ENCODE results near the gene SLC32A1. TPM values are rescaled to one million over a fixed set of nuclear protein-coding genes. Genes with fewer than 3 reads are reported as not detected.

SLC32A1 gene
- total RNA-seq, 1 experiment from 2014 or later, result 0.09 TPM

DNA sequence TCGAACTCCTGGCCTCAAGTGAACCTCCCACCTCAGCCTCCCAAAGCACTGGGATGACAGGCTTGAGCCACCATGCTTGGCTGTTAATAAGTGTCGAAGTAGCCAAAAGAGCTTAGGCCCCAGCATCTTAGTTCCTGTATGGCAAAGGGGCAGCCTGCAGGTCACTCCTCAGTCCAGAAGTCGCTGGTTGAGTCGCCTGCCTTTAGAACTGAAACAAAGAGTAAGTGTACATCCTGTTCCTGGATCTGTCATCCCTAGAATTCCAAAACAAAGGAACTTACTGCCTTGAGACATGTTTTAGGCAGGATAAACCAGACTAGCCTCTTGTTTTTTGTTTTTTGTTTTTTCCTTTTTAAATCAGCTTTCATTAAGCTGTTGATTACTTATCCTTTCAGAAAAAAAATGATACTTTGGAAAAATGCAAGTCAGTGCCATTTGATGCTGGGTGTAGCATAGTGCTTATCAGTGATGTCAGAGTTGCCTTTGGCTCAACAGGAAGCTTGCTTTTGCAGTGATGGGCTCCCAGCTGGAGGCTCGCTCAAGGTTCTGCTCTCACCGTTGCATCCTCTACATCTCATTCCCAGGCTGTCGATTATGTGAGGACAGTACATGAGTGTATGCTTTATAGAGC is 33.0 kb downstream of the SLC32A1 start:
- CTCF ChIA-PET, result interaction anchor here (0.5 to 1.1 kb wide), 2 partner anchors 33 to 63 kb away, joined by 3 read pairs; no protein-coding TSS in a partner anchor

DNA sequence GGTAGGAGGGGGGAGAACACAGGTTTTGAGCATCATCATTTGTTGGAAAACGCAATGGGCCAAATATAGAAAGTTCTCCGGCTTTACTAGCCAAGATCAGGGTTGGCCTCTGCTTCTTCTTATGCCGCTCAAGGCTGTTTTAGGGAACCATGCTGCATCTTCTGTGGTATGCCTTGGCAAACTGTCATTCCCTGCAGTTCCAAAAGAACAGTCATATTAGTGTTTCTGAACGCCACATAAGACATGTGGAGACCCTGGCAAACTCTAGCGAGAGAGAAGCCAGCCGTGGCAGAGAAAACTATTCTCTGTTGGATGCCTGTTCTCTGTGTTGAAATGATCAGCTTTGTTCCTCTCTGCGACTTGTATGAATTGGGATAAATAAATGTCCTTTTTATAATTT is 34.8 kb downstream of the SLC32A1 start:
- no peaks in the 10 kb centered on the region for H3K9me3 Mint-ChIP-seq

More for the DNA sequence above, 33.0 kb downstream of the SLC32A1 start:
- no peak overlapping the region for H3K4me3 Mint-ChIP-seq
- DNase-seq (ENCODE audit: low spot score) (no peak), ATAC-seq (no peak)
- H3K36me3 Mint-ChIP-seq, result peaks cover 67% of the 10 kb centered on the region
- H3K27ac Mint-ChIP-seq, result no peak overlapping the region
- no peaks in the 10 kb centered on the region for H3K27me3 Mint-ChIP-seq (ENCODE audit: low read depth)
- no peaks in the 10 kb centered on the region for H3K4me1 Mint-ChIP-seq
- no peak for TF ChIP-seq SMAD4 (CRISPR knock-in tag; IDR thresholded peaks at IDR 0.05)
- TF ChIP-seq, protein P1, sequence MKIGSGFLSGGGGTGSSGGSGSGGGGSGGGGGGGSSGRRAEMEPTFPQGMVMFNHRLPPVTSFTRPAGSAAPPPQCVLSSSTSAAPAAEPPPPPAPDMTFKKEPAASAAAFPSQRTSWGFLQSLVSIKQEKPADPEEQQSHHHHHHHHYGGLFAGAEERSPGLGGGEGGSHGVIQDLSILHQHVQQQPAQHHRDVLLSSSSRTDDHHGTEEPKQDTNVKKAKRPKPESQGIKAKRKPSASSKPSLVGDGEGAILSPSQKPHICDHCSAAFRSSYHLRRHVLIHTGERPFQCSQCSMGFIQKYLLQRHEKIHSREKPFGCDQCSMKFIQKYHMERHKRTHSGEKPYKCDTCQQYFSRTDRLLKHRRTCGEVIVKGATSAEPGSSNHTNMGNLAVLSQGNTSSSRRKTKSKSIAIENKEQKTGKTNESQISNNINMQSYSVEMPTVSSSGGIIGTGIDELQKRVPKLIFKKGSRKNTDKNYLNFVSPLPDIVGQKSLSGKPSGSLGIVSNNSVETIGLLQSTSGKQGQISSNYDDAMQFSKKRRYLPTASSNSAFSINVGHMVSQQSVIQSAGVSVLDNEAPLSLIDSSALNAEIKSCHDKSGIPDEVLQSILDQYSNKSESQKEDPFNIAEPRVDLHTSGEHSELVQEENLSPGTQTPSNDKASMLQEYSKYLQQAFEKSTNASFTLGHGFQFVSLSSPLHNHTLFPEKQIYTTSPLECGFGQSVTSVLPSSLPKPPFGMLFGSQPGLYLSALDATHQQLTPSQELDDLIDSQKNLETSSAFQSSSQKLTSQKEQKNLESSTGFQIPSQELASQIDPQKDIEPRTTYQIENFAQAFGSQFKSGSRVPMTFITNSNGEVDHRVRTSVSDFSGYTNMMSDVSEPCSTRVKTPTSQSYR (CRISPR knock-in tag; IDR thresholded peaks at IDR 0.05), result no peak
- TF ChIP-seq RORB (CRISPR knock-in tag; IDR thresholded peaks at IDR 0.05), result no peak
- TF ChIP-seq, protein P2, sequence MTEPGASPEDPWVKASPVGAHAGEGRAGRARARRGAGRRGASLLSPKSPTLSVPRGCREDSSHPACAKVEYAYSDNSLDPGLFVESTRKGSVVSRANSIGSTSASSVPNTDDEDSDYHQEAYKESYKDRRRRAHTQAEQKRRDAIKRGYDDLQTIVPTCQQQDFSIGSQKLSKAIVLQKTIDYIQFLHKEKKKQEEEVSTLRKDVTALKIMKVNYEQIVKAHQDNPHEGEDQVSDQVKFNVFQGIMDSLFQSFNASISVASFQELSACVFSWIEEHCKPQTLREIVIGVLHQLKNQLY (CRISPR knock-in tag; IDR thresholded peaks at IDR 0.05), result no peak
- TF ChIP-seq, protein P3, sequence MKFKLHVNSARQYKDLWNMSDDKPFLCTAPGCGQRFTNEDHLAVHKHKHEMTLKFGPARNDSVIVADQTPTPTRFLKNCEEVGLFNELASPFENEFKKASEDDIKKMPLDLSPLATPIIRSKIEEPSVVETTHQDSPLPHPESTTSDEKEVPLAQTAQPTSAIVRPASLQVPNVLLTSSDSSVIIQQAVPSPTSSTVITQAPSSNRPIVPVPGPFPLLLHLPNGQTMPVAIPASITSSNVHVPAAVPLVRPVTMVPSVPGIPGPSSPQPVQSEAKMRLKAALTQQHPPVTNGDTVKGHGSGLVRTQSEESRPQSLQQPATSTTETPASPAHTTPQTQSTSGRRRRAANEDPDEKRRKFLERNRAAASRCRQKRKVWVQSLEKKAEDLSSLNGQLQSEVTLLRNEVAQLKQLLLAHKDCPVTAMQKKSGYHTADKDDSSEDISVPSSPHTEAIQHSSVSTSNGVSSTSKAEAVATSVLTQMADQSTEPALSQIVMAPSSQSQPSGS (CRISPR knock-in tag; IDR thresholded peaks at IDR 0.05; ENCODE audit: borderline replicate concordance, low read depth), result no peak
- TF ChIP-seq, protein P4, sequence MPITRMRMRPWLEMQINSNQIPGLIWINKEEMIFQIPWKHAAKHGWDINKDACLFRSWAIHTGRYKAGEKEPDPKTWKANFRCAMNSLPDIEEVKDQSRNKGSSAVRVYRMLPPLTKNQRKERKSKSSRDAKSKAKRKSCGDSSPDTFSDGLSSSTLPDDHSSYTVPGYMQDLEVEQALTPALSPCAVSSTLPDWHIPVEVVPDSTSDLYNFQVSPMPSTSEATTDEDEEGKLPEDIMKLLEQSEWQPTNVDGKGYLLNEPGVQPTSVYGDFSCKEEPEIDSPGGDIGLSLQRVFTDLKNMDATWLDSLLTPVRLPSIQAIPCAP (CRISPR knock-in tag; IDR thresholded peaks at IDR 0.05), result no peak
- TF ChIP-seq TEAD4 (CRISPR knock-in tag; IDR thresholded peaks at IDR 0.05), result no peak
- no peak for TF ChIP-seq FOXK1 (CRISPR knock-in tag; IDR thresholded peaks at IDR 0.05)
- no peak for TF ChIP-seq OVOL2 (CRISPR knock-in tag; IDR thresholded peaks at IDR 0.05; ENCODE audit: borderline replicate concordance)
- no peak for TF ChIP-seq TP53 (CRISPR knock-in tag; IDR thresholded peaks at IDR 0.05)
- TF ChIP-seq, protein P5, sequence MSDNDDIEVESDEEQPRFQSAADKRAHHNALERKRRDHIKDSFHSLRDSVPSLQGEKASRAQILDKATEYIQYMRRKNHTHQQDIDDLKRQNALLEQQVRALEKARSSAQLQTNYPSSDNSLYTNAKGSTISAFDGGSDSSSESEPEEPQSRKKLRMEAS (CRISPR knock-in tag; IDR thresholded peaks at IDR 0.05), result no peak
- TF ChIP-seq NFE2L1 (CRISPR knock-in tag; IDR thresholded peaks at IDR 0.05), result no peak
- TF ChIP-seq, protein P6, sequence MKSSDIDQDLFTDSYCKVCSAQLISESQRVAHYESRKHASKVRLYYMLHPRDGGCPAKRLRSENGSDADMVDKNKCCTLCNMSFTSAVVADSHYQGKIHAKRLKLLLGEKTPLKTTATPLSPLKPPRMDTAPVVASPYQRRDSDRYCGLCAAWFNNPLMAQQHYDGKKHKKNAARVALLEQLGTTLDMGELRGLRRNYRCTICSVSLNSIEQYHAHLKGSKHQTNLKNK (CRISPR knock-in tag; IDR thresholded peaks at IDR 0.05), result no peak
- POLR2A ChIA-PET, result no interaction called here
- no peaks in the 10 kb centered on the region for H3K9me3 Mint-ChIP-seq

DNA sequence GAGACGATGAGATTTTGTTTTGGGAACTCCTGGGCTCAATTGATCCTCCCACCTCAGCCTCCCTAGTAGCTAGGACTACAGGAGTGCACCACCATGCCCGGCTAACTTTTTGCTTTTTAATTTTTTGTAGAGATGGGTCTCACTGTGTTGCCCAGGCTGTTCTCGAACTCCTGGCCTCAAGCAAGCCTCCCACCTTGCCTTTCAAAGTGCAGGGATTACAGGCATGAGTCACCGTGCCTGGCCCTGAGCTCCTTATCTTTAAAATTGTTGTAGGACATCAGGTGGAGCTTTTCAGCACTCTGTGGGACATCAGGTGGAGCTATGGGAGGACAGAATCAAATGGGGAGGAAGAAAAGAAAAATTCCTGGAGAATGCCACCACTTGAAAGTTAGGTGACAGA is 36.7 kb downstream of the SLC32A1 start:
- Mint-ChIP-seq H3K27ac (no peak overlapping the region), H3K4me1 (0 out of 2 replicates have a peak, but pooled peaks cover 3% of the 10 kb centered on the region), H3K36me3 (peaks cover 53% of the 10 kb centered on the region), H3K27me3 (ENCODE audit: low read depth) (no peaks in the 10 kb centered on the region), H3K9me3 (no peaks in the 10 kb centered on the region), H3K4me3 (no peak overlapping the region)
- TF ChIP-seq SOX15 (CRISPR knock-in tag; IDR thresholded peaks at IDR 0.05), result no peak
- no peak for TF ChIP-seq NR3C1 (CRISPR knock-in tag; conservative IDR thresholded peaks at IDR 0.05; ENCODE audit: low read depth)
- TF ChIP-seq FOXK1 (CRISPR knock-in tag; IDR thresholded peaks at IDR 0.05), result no peak
- no peak for TF ChIP-seq TP53 (CRISPR knock-in tag; IDR thresholded peaks at IDR 0.05)
- TF ChIP-seq, protein P1 (CRISPR knock-in tag; IDR thresholded peaks at IDR 0.05), result no peak
- TF ChIP-seq, protein P7, sequence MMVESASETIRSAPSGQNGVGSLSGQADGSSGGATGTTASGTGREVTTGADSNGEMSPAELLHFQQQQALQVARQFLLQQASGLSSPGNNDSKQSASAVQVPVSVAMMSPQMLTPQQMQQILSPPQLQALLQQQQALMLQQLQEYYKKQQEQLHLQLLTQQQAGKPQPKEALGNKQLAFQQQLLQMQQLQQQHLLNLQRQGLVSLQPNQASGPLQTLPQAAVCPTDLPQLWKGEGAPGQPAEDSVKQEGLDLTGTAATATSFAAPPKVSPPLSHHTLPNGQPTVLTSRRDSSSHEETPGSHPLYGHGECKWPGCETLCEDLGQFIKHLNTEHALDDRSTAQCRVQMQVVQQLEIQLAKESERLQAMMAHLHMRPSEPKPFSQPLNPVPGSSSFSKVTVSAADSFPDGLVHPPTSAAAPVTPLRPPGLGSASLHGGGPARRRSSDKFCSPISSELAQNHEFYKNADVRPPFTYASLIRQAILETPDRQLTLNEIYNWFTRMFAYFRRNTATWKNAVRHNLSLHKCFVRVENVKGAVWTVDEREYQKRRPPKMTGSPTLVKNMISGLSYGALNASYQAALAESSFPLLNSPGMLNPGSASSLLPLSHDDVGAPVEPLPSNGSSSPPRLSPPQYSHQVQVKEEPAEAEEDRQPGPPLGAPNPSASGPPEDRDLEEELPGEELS (CRISPR knock-in tag; IDR thresholded peaks at IDR 0.05), result no peak
- DNase-seq (ENCODE audit: low spot score) (no peak), ATAC-seq (no peak)
- POLR2A ChIA-PET, result no interaction called here
- CTCF ChIA-PET, result interaction anchor here (0.9 kb wide), 1 partner anchor 37 kb away, joined by 3 read pairs; no protein-coding TSS in a partner anchor

More for the DNA sequence above, 34.8 kb downstream of the SLC32A1 start:
- Mint-ChIP-seq H3K36me3 (peaks cover 63% of the 10 kb centered on the region), H3K27ac (no peak overlapping the region), H3K4me1 (no peaks in the 10 kb centered on the region), H3K4me3 (no peak overlapping the region), H3K27me3 (ENCODE audit: low read depth) (no peaks in the 10 kb centered on the region)
- no peak for DNase-seq (ENCODE audit: low spot score)
- no peak for TF ChIP-seq KAT7 (CRISPR knock-in tag; IDR thresholded peaks at IDR 0.05; ENCODE audit: borderline replicate concordance)
- CTCF ChIA-PET, result no interaction called here
- POLR2A ChIA-PET, result no interaction called here
- no peak for ATAC-seq

All from WTC11 (cell line).